GM10847 (cell line): Measurements from ENCODE around the gene OR8A1.

Experiments
- POLR2A ChIP-seq: IDR thresholded peaks from 2 replicates; pipeline ENCODE4 v1.6.1; 2011; ENCODE audit not compliant: insufficient read length; ENCODE audit errors: extremely low read depth

Gene OR8A1

GRCh38 chr11:124618863-124619262 lies 49.1 kb downstream of the OR8A1 start:
- TF ChIP-seq POLR2A = no peak
